ENCODE results near the gene CLEC4M. TPM values are rescaled to one million over a fixed set of nuclear protein-coding genes. Genes with fewer than 3 reads are reported as not detected.

Gene CLEC4M
- total RNA-seq, 2 experiments from 2014 or later, result not detected

DNA sequence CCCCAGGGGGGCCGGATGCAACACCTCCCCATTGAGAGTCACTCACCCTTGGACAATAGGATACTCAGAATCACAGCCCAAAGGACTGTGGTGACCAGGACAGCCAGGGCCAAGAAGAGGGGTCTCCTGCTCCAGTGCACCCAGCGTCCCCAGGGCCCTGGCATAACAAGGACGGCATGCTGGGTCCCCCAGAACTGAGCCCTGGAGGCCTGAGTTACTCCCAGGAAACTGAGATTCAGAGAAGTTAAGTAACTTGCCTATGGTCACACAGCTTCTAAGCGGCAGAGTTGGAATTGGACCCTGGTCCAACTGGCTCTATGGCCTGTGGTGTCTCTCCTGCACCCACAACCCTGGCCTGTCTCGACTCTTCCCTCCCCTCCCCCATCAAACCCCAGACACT, 31.4 kb upstream of the CLEC4M start:
- Histone ChIP-seq H3K9me3 (ENCODE audit: low read length) (no peaks in the 10 kb centered on the region), H3K4me1 (ENCODE audit: insufficient read depth, low read length, poor library complexity, severe bottlenecking) (no peaks in the 10 kb centered on the region), H3K9me2 (ENCODE audit: insufficient read depth, low read length) (no peaks in the 10 kb centered on the region), H3K36me3 (ENCODE audit: insufficient read depth, low read length) (no peaks in the 10 kb centered on the region), H3K27ac (ENCODE audit: low read depth, low read length, poor library complexity, severe bottlenecking) (no peak overlapping the region), H4K20me1 (ENCODE audit: insufficient read depth, low read length) (no peaks in the 10 kb centered on the region), H3K4me2 (ENCODE audit: low read length) (no peak overlapping the region), H3K79me2 (ENCODE audit: insufficient read depth, low read depth, low read length) (no peaks in the 10 kb centered on the region), H3K4me3 (ENCODE audit: low read depth, low read length, poor library complexity, severe bottlenecking) (no peak overlapping the region), H2AFZ (ENCODE audit: low read length) (no peak overlapping the region)
- intact Hi-C loops (cut with micrococcal nuclease; ENCODE audit: unreplicated experiment), result no loop called here
- TF ChIP-seq EZH2phosphoT487 (IDR thresholded peaks at IDR 0.05; ENCODE audit: borderline replicate concordance, low read depth, low read length), result no peak
- TF ChIP-seq, protein P1, sequence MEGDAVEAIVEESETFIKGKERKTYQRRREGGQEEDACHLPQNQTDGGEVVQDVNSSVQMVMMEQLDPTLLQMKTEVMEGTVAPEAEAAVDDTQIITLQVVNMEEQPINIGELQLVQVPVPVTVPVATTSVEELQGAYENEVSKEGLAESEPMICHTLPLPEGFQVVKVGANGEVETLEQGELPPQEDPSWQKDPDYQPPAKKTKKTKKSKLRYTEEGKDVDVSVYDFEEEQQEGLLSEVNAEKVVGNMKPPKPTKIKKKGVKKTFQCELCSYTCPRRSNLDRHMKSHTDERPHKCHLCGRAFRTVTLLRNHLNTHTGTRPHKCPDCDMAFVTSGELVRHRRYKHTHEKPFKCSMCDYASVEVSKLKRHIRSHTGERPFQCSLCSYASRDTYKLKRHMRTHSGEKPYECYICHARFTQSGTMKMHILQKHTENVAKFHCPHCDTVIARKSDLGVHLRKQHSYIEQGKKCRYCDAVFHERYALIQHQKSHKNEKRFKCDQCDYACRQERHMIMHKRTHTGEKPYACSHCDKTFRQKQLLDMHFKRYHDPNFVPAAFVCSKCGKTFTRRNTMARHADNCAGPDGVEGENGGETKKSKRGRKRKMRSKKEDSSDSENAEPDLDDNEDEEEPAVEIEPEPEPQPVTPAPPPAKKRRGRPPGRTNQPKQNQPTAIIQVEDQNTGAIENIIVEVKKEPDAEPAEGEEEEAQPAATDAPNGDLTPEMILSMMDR (conservative IDR thresholded peaks at IDR 0.05; ENCODE audit: low read length), result no peak
- ChIA-PET POLR2A (no interaction called here), CTCF (ENCODE audit: unreplicated experiment) (no interaction called here)
- no peak for DNase-seq (ENCODE audit: low spot score)
- BruUV-seq (replicated peaks), result no TSS peak

DNA sequence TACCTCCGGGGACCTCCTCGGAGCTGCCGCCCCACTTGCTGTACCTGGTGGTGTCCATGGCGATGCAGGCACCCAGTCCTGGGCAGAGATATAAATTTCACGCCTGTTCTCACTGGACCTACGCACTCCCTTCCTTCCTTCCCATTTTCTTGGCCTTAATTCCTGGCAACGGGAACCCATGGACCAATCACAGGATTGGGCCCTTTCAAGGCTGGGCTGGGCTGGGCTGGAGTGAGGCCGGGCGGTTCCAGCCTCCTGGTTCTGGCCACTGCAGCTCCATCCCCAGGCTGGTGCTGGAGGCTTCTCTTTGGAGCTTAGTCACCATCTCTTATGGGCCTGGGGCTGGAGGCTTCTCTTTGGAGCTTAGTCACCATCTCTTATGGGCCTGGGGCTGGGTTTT, 31.0 kb upstream of the CLEC4M start, which contains the start of gene CLEC4G:
TSS of gene CLEC4G (minus strand) at position 66 of the 400 bp plus-strand sequence. CDS start at position 58, 8 bp downstream.
- TF ChIP-seq, protein P1 (conservative IDR thresholded peaks at IDR 0.05; ENCODE audit: low read length), result no peak
- no peak for TF ChIP-seq EZH2phosphoT487 (IDR thresholded peaks at IDR 0.05; ENCODE audit: borderline replicate concordance, low read depth, low read length)
- H3K9me3 ChIP-seq (ENCODE audit: low read length), result no peaks in the 10 kb centered on the region
- BruUV-seq (replicated peaks), result no TSS peak
- intact Hi-C loops (cut with micrococcal nuclease; ENCODE audit: unreplicated experiment), result no loop called here
- H3K4me3 ChIP-seq (ENCODE audit: low read depth, low read length, poor library complexity, severe bottlenecking), result no peak within 1 kb of the TSS
- CTCF ChIA-PET (ENCODE audit: unreplicated experiment), result no interaction called here
- H3K36me3 ChIP-seq (ENCODE audit: insufficient read depth, low read length), result no peaks in the 10 kb centered on the region
- H3K4me1 ChIP-seq (ENCODE audit: insufficient read depth, low read length, poor library complexity, severe bottlenecking), result no peaks in the 10 kb centered on the region
- no peak within 1 kb of the TSS for H2AFZ ChIP-seq (ENCODE audit: low read length)
- H3K9me2 ChIP-seq (ENCODE audit: insufficient read depth, low read length), result no peaks in the 10 kb centered on the region
- H4K20me1 ChIP-seq (ENCODE audit: insufficient read depth, low read length), result no peaks in the 10 kb centered on the region
- no peak within 1 kb of the TSS for H3K4me2 ChIP-seq (ENCODE audit: low read length)
- no peaks in the 10 kb centered on the region for H3K79me2 ChIP-seq (ENCODE audit: insufficient read depth, low read depth, low read length)
- no peak for DNase-seq (ENCODE audit: low spot score)
- no peak within 1 kb of the TSS for H3K27ac ChIP-seq (ENCODE audit: low read depth, low read length, poor library complexity, severe bottlenecking)
- POLR2A ChIA-PET, result no interaction called here

DNA sequence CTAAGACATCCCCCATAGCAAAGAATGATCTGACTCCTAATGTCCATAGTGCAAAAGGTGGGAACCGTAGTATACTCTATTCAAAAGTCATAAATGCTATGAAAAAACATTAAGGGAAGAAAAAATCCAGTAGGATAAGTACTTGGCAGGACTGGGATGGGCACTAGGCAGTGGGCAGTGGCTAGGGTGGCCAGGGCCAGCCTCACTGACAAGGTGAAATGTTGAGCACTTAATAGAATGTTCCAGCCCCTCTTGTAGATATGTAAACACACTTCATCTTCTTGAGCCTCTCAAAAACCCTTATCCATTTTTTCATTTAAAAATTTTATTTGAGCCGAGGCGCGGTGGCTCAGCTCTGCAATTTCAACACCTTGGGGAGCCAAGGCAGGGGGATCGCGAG, 29.7 kb upstream of the CLEC4M start:
- TF ChIP-seq, protein P1 (conservative IDR thresholded peaks at IDR 0.05; ENCODE audit: low read length), result no peak
- no peak for TF ChIP-seq EZH2phosphoT487 (IDR thresholded peaks at IDR 0.05; ENCODE audit: borderline replicate concordance, low read depth, low read length)
- intact Hi-C loops (cut with micrococcal nuclease; ENCODE audit: unreplicated experiment), result no loop called here
- BruUV-seq (replicated peaks), result no TSS peak
- ChIA-PET POLR2A (no interaction called here), CTCF (ENCODE audit: unreplicated experiment) (no interaction called here)
- H2AFZ ChIP-seq (ENCODE audit: low read length), result no peak overlapping the region
- no peaks in the 10 kb centered on the region for H3K9me2 ChIP-seq (ENCODE audit: insufficient read depth, low read length)
- no peaks in the 10 kb centered on the region for H3K4me1 ChIP-seq (ENCODE audit: insufficient read depth, low read length, poor library complexity, severe bottlenecking)
- no peaks in the 10 kb centered on the region for H3K36me3 ChIP-seq (ENCODE audit: insufficient read depth, low read length)
- no peak overlapping the region for H3K4me3 ChIP-seq (ENCODE audit: low read depth, low read length, poor library complexity, severe bottlenecking)
- no peak overlapping the region for H3K4me2 ChIP-seq (ENCODE audit: low read length)
- no peak for DNase-seq (ENCODE audit: low spot score)
- H4K20me1 ChIP-seq (ENCODE audit: insufficient read depth, low read length), result no peaks in the 10 kb centered on the region
- H3K9me3 ChIP-seq (ENCODE audit: low read length), result no peaks in the 10 kb centered on the region
- no peak overlapping the region for H3K27ac ChIP-seq (ENCODE audit: low read depth, low read length, poor library complexity, severe bottlenecking)
- no peaks in the 10 kb centered on the region for H3K79me2 ChIP-seq (ENCODE audit: insufficient read depth, low read depth, low read length)

All from OCI-LY7 (cell line).